Measurements from ENCODE around the gene FGF6. TPM values are rescaled to one million over a fixed set of nuclear protein-coding genes. Genes with fewer than 3 reads are reported as not detected.

Gene FGF6
- total RNA-seq, 2 donors from 2014 or later: not detected

- peaks cover 3% of the 10 kb centered on the region for H3K4me1 Mint-ChIP-seq
- DNase-seq: no peak
- H3K9me3 ChIP-seq (ENCODE audit: control insufficient read depth, low read length): no peaks in the 10 kb centered on the region
Measured at GRCh38 chr12:4401117-4401516, 44.5 kb downstream of the FGF6 start.

GRCh38 chr12:4395818-4396217 lies 49.8 kb downstream of the FGF6 start:
- H3K27me3 Mint-ChIP-seq (ENCODE audit: insufficient read depth): peaks cover 29% of the 10 kb centered on the region
- H3K4me1 Mint-ChIP-seq: no peaks in the 10 kb centered on the region

More at GRCh38 chr12:4401117-4401516, 44.5 kb downstream of the FGF6 start:
- no peaks in the 10 kb centered on the region for H3K36me3 Mint-ChIP-seq (ENCODE audit: low read depth)
- Histone ChIP-seq H3K27ac (ENCODE audit: low read depth, low read length) (no peak overlapping the region), H3K27me3 (ENCODE audit: control insufficient read depth, insufficient read depth, low read length, poor library complexity, severe bottlenecking) (no peaks in the 10 kb centered on the region), H3K4me3 (ENCODE audit: low read length) (no peak overlapping the region), H3K36me3 (ENCODE audit: control insufficient read depth, insufficient read depth, low read length) (no peaks in the 10 kb centered on the region), H3K4me1 (ENCODE audit: control insufficient read depth, insufficient read depth, low read length) (no peaks in the 10 kb centered on the region), H3K9ac (ENCODE audit: extremely low read depth, low read length, poor library complexity, severe bottlenecking) (no peak overlapping the region)
- no peak for TF ChIP-seq CTCF (conservative IDR thresholded peaks at IDR 0.05)
- 77 to 87% methylated on average over 2 to 3 of the region's 3 CpGs for WGBS, 2 experiments (ENCODE audit: insufficient coverage in 1 of 2, insufficient read length in 1 of 2)
- peaks cover 15% of the 10 kb centered on the region for H3K27me3 Mint-ChIP-seq (ENCODE audit: insufficient read depth)
- H3K4me3 Mint-ChIP-seq: no peak overlapping the region
- H3K9me3 Mint-ChIP-seq: peaks cover 9% of the 10 kb centered on the region
- no peak overlapping the region for H3K27ac Mint-ChIP-seq

GRCh38 chr12:4393211-4393610 lies 52.4 kb downstream of the FGF6 start:
- Mint-ChIP-seq H3K4me3 (no peak overlapping the region), H3K27me3 (ENCODE audit: insufficient read depth) (peaks cover 25% of the 10 kb centered on the region), H3K27ac (no peak overlapping the region), H3K9me3 (no peaks in the 10 kb centered on the region), H3K36me3 (ENCODE audit: low read depth) (no peaks in the 10 kb centered on the region), H3K4me1 (no peaks in the 10 kb centered on the region)
- H3K4me1 ChIP-seq (ENCODE audit: control insufficient read depth, insufficient read depth, low read length): no peaks in the 10 kb centered on the region
- H3K27ac ChIP-seq (ENCODE audit: low read depth, low read length): no peak overlapping the region
- H3K9me3 ChIP-seq (ENCODE audit: control insufficient read depth, low read length): no peaks in the 10 kb centered on the region
- TF ChIP-seq CTCF (conservative IDR thresholded peaks at IDR 0.05): no peak
- 83 to 93% methylated on average over 5 of the region's 5 CpGs for WGBS, 2 experiments (ENCODE audit: insufficient coverage in 1 of 2, insufficient read length in 1 of 2)
- no peak for DNase-seq
- no peaks in the 10 kb centered on the region for H3K27me3 ChIP-seq (ENCODE audit: control insufficient read depth, insufficient read depth, low read length, poor library complexity, severe bottlenecking)
- no peak overlapping the region for H3K9ac ChIP-seq (ENCODE audit: extremely low read depth, low read length, poor library complexity, severe bottlenecking)
- H3K36me3 ChIP-seq (ENCODE audit: control insufficient read depth, insufficient read depth, low read length): no peaks in the 10 kb centered on the region
- H3K4me3 ChIP-seq (ENCODE audit: low read length): no peak overlapping the region

More at GRCh38 chr12:4395818-4396217, 49.8 kb downstream of the FGF6 start:
- DNase-seq: no peak
- Mint-ChIP-seq H3K36me3 (ENCODE audit: low read depth) (no peaks in the 10 kb centered on the region), H3K27ac (no peak overlapping the region), H3K4me3 (no peak overlapping the region), H3K9me3 (no peaks in the 10 kb centered on the region)
- H3K9me3 ChIP-seq (ENCODE audit: control insufficient read depth, low read length): no peaks in the 10 kb centered on the region
- no peaks in the 10 kb centered on the region for H3K4me1 ChIP-seq (ENCODE audit: control insufficient read depth, insufficient read depth, low read length)
- no peaks in the 10 kb centered on the region for H3K27me3 ChIP-seq (ENCODE audit: control insufficient read depth, insufficient read depth, low read length, poor library complexity, severe bottlenecking)
- TF ChIP-seq CTCF (conservative IDR thresholded peaks at IDR 0.05): no peak
- no peak overlapping the region for H3K9ac ChIP-seq (ENCODE audit: extremely low read depth, low read length, poor library complexity, severe bottlenecking)
- H3K4me3 ChIP-seq (ENCODE audit: low read length): no peak overlapping the region
- no peak overlapping the region for H3K27ac ChIP-seq (ENCODE audit: low read depth, low read length)
- 89 to 100% methylated on average over 1 to 2 of the region's 2 CpGs for WGBS, 2 experiments (ENCODE audit: insufficient coverage in 1 of 2, insufficient read length in 1 of 2)
- H3K36me3 ChIP-seq (ENCODE audit: control insufficient read depth, insufficient read depth, low read length): no peaks in the 10 kb centered on the region

Measured in endodermal cell (in vitro differentiated cells).